Measurements from ENCODE around the gene SF3A2.

SF3A2 gene

DNA sequence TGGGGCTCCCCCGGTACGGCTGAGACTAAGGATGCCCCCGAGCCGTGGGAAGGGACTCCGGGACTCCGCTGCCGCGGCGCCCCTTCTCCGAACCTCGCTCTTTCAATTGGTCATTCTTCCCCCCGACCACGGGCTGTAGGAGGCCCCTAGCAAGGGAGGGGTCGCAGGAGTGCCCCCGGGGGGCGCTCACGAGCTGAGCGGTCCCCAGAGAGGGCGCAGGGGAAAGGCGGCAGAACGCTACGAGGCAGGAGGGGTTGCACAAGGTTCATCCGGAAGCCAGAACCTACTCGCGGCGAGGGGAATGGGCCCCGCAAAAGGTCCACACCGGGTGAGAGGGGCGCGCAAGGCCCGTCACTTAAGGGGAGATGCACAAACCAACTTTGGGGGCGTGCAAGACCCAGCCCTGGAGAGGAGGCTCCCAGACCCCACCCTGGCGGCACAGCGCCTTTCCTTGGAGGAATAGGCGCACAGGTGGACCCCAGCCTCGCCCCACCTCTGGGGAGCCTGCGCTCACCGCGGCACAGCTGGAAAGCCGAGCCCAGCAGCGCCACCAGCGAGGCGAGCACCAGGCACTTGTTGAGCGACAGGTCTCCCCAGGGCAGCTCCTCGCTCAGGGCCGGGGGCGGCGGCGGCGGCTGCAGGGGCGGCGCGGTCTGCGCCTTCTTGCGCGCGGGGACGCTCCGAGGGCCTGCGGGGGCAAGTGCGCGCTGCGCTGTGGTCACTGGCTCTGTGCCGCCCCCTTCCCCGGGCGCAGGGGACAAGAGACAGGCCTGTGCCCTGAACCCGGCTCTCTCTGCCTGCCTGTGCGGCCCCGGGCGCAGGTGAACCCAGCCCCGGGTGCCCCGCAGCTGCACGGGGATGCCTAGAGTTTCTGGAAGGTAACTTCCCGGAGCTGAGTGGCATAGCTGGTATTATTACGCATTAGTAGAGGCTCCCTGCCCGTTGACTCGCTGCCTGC is 16.8 kb downstream of the SF3A2 start:
- no peak for DNase-seq (ENCODE audit: low read depth)

DNA sequence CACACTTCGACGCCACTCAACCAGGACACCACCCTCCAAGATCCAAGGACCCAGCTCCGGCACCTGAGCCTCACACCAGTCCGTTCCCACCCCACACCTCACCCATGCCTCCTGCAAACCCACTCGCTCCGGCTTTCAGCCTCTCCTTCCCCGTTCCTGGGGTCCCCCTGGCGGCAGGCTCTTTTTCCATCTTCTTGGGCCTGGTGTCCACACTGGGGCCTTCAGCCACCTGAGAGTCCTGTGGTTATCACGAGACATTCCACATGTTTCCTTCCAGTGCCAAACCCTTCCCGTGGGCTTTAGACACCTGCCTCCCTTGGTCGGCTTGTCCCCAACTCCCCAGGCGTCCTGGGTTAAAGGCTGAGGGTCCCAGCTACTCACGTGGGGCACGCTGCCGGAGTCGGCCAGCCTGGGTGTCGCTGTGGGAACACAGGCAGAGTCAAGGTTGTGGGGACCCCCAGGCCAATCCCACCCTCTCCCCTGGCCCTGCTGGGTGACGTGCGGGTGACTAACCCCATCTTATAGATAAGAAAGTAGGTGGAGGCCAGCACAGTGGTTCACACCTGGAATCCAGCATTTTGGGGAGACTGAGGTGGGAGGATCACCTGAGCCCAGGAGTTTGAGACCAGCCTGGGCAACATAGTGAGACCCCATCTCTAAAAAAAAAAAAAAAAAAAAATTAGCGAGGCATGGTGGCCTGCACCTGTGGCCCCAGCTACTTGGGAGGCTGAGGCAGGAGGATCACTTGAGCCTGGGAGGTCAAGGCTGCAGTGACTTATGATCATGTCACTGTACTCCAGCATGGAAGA is 17.6 kb downstream of the SF3A2 start:
- DNase-seq (ENCODE audit: low read depth): no peak

- DNase-seq (ENCODE audit: low read depth): no peak
Measured at GRCh38 chr19:2255112-2255845, 18.7 kb downstream of the SF3A2 start.

- no peak for DNase-seq (ENCODE audit: low read depth)
Measured at GRCh38 chr19:2255982-2256685, 19.5 kb downstream of the SF3A2 start, which contains the start of gene JSRP1. Gene JSRP1, minus strand, starts transcription at chr19:2256417. Its CDS starts 1,103 bp downstream, at chr19:2255314.

GRCh38 chr19:2259336-2259735 is 22.7 kb downstream of the SF3A2 start:
- DNase-seq (ENCODE audit: low read depth): no peak

DNA sequence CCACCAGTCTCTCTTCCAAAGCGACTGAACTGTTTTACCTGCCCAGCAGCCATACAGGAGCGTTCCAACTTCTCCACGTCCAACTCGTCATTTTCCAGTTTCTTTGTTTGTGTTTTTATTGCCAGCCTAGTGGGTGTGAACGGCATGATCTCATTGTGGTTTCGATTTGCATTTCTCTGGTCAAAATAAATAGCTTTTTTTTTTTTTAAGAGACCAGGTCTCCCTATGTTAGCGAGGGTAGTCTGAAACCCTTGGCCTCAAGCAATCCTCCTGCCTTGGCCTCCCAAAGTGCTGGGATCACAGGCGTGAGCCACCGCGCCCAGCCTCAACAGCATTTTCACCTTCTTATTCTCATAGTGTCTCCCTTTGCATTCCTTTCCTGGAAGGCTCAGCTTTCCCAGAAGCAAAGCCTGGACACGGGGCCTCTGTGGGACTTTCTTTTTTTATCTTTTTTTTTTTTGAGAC is 23.7 kb downstream of the SF3A2 start:
- DNase-seq (ENCODE audit: low read depth): no peak

DNA sequence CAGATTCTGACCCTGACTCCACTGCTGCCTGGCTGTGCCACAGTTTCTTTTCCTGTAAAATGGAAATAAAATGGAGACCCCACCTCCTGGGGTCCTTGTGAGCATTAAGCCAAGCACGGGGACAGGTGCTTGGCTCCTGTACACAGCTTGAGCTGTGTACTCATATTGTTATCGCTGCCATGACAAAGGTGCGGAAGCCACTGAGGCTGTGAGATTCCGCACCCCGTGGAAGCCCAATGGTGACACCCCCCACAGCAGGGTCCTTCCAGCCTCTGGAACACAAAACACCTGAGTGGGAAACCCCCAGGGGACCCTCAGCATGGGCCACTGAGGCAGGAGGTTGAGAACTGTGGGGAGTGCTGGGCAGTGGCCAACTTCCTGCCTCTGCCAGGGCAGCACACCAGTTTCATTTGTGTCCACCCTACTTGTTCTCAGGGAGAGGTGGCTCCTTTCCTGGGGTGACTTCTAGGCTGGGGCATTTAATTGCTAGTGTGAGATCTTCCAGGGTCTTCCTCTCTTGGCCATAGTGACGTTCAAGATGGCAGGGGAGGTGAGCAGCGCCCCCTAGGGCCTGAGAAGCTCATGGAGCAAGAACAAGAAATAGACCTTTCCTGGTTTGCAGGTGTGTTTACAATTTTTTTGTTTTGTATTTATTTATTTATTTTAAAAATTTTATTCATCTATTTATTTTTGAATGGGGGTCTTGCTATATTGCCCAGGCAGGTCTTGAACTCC is 25.0 kb downstream of the SF3A2 start:
- no peak for DNase-seq (ENCODE audit: low read depth)

GRCh38 chr19:2266183-2266993 is 29.8 kb downstream of the SF3A2 start:
- DNase-seq (ENCODE audit: low read depth): peak; percentile 84

DNA sequence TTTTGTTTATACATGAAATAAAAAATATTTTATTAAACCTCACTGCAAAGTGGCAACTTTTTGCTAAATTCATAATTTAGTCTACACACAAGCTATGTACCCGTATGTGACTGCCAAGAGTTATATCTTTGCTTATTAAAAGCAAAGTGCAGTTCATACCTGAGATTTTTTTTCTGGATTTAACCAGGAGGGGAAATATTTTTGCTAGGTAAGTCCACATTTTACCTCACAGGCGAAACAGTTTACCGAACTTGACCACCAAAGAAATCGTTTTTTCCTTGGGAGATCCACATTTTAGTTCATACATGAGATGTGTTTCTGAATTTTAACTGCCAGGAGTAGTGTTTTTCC is 31.8 kb downstream of the SF3A2 start:
- DNase-seq (ENCODE audit: low read depth): no peak

DNA sequence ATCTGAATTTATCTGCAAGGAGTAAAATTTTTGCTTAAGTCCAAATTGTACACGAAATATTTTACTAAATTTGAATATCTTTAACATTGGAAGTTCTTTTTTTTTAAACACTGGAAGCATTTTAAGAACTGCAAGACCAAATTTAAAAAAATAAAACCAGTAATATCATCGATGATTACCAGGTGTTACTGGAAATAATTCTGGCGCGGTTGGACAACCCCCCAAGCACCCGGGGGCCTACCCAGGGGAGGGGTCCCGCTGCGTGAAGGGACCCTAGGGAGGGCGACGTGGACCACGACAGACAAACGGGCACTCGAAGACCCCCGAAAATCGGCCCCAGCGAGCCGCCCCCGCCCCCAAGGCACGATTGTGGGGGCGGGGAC is 32.2 kb downstream of the SF3A2 start:
- DNase-seq (ENCODE audit: low read depth): no peak

GRCh38 chr19:2269244-2270156 is 32.9 kb downstream of the SF3A2 start:
- DNase-seq (ENCODE audit: low read depth): peak; percentile 95

GRCh38 chr19:2270157-2270422 is 33.5 kb downstream of the SF3A2 start:
- DNase-seq (ENCODE audit: low read depth): no peak

DNA sequence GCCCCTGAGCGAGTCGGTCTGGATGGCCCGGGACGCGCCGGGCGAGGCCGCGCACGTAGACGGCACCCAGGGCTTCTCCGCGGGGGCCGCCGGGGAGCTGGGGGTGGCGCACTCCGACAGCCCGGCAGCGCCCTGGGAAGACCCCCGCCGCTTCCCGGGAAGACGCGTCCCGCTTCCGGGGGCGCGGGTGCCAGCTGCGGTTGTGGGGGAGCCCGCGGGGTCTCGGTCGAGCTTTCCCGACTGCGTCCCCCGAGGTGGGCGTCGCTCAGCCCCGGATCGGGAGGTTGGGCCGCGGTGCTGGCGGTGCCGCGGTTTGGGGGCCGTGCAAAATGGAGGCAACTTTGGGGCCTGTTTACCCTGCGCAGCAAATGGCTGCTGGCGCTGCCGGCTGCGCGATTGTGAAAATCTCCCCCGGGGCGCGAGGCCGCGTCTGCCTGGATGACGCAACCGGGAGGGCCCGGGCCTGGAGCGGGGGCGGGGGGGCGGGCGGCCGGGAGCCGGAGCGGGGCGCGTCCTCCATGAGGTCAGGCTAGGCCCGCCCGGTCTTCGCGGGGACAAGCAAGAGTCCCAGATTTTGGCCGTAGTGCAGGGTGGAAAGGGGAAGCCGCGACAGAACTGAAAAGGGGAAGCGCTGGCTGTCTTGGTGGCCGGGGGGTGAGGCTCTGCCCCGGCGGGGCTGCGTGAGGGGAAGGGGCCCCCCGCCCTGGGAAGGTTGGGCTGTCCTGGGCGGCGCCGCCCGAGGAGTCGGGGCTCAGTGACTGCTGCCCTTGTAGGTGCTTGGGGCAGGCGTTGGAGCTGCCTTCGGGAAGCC is 34.0 kb downstream of the SF3A2 start:
- peak; percentile 89 for DNase-seq (ENCODE audit: low read depth)

GRCh38 chr19:2271234-2272103 is 34.8 kb downstream of the SF3A2 start:
- DNase-seq (ENCODE audit: low read depth): peak; percentile 93

- peak; percentile 49 for DNase-seq (ENCODE audit: low read depth)
Measured at GRCh38 chr19:2273356-2274184, 36.9 kb downstream of the SF3A2 start.

DNA sequence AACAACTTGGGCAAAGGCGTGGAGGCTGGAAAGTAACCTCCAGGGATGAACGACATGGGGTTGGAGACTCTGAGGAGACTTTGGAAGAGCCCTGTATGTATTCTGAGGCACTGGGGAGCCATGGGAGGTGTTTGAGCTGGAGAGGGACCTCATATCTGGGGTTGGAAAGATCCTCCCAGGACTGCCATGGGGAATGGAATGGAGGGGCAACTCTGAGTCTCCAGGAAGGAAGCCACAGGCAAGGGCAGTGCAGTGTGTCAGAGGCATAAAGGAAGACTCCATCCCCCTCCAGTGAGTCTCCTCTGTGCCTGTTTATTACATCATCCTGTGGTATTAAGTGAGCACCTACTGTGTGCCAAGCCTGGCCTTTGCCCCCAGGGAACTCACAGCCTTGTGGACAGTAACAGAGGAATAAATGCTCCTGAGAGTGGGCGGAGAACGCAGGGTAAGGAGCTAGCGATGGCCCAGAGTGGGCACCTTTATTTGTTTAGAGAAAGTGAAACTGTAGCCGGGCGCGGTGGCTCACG is 37.6 kb downstream of the SF3A2 start:
- DNase-seq (ENCODE audit: low read depth): no peak
